ENCODE measurements around the gene PNLIP. TPM values are rescaled to one million over a fixed set of nuclear protein-coding genes. Genes with fewer than 3 reads are reported as not detected.

The PNLIP gene
- total and polyA plus RNA-seq, 9 of the 15 experiments (the other 6 are each of a cell fraction or from before 2014, with no cell fraction given), result 0.69 TPM; not detected in 8

GRCh38 chr10:116504786-116505185 is 40.9 kb upstream of the PNLIP start (continued):
- TF ChIP-seq HINFP (tag; conservative IDR thresholded peaks at IDR 0.05; ENCODE audit: low read depth), result no peak
- no peak for TF ChIP-seq MAFG (tag; conservative IDR thresholded peaks at IDR 0.05)
- TF ChIP-seq ZNF589 (CRISPR knock-in tag; IDR thresholded peaks at IDR 0.05; ENCODE audit: low read depth), result no peak

- in situ Hi-C loops (cut with MboI), result no loop called here
- BruUV-seq (replicated peaks), result no TSS peak
- POLR2A ChIA-PET, result no interaction called here
- TF ChIP-seq SMARCA5 (IDR thresholded peaks at IDR 0.05) (no peak), ZNF398 (CRISPR knock-in tag; IDR thresholded peaks at IDR 0.05) (no peak), CHD7 (IDR thresholded peaks at IDR 0.05; ENCODE audit: low read depth, low read length) (no peak)
Observed at GRCh38 chr10:116510565-116510964, 35.2 kb upstream of the PNLIP start.

More at GRCh38 chr10:116510565-116510964, 35.2 kb upstream of the PNLIP start:
- H3K79me2 ChIP-seq (ENCODE audit: control insufficient read depth, insufficient read depth, low read length), result no peaks in the 10 kb centered on the region
- intact Hi-C loops (cut with micrococcal nuclease), result no loop called here
- no peaks in the 10 kb centered on the region for H3K9me3 ChIP-seq (replicated peaks; ENCODE audit: control insufficient read depth, insufficient read depth, low read depth, low read length)
- DNase-seq (ENCODE audit: extremely low read depth in 1 of 4, low spot score in 3 of 4) (no peak), FAIRE-seq (no peak), ATAC-seq (no peak)
- CTCF ChIA-PET (ENCODE audit: low intra/inter-chr PET ratio), result no interaction called here
- H3K4me3 ChIP-seq, result no peak overlapping the region
- no peaks in the 10 kb centered on the region for H4K20me1 ChIP-seq (replicated peaks; ENCODE audit: control insufficient read depth, insufficient read depth, low read length)
- no peak overlapping the region for H2AFZ ChIP-seq (ENCODE audit: low read depth, low read length)
- no peaks in the 10 kb centered on the region for H3K9me1 ChIP-seq (ENCODE audit: control insufficient read depth, insufficient read depth, low read length)
- no peak overlapping the region for H3K4me2 ChIP-seq (ENCODE audit: insufficient read depth, low read length)
- 6% methylated on average over 2 of the region's 3 CpGs for WGBS (ENCODE audit: insufficient coverage, low coverage, missing lambda C conversion rate)
- H3K9ac ChIP-seq (ENCODE audit: insufficient read depth in 1 of 2, low read depth in 2 of 2, low read length in 2 of 2), result no peak overlapping the region
- H3K27ac ChIP-seq (ENCODE audit: extremely low read depth, low read depth, low read length), result no peak overlapping the region
- no peaks in the 10 kb centered on the region for H3K4me1 ChIP-seq (replicated peaks in 1 of 2; ENCODE audit: control insufficient read depth in 2 of 2, insufficient read depth in 2 of 2, low read length in 2 of 2)
- H3K36me3 ChIP-seq (ENCODE audit: control insufficient read depth, insufficient read depth, low read length), result no peaks in the 10 kb centered on the region
- no peaks in the 10 kb centered on the region for H3K27me3 ChIP-seq (ENCODE audit: control insufficient read depth in 2 of 2, insufficient read depth in 2 of 2, low read length in 2 of 2)
